SIG-M5 (cell line): ENCODE data around the gene SLC10A7.

ENCODE experiments used
- DNase-seq: peaks from one replicate; lab custom pipeline; 2025; lab: John Stamatoyannopoulos, UW

SLC10A7 gene

DNA sequence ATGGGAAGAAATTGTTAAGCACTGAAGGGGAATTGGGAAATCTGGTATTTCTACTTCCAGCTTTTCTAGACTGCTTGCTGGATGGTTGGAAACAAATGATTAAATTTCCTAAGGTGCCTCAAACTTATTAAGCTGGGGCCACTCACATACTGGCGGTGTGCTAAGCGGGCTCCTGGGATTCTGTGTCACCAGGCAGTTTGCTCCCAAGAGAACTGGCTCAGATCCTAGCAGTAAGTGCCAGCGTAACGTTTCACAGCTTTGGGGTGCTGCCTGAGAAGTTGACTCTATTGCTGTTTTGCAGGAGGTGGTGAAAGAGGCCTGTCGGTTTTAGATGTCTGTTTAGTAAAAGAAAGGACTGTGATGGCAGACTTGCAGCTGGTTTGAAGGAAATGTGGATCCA, 314.3 kb downstream of the SLC10A7 start:
- DNase-seq, result no peak
